WTC11 (cell line): Measurements from ENCODE around the gene MAB21L4.

Experiments used
- ATF1 ChIP-seq: sonication (generic); formaldehyde crosslinking; IDR thresholded peaks from 2 replicates; pipeline ENCODE4 v1.8.1; 2023; ENCODE audit warnings: mild to moderate bottlenecking, moderate library complexity, missing genetic modification reagents
- CTCF ChIP-seq: fragments of 200-600 bp; IDR thresholded peaks from 2 replicates; pipeline ENCODE4 v1.8.0; 2022; ENCODE audit warnings: antibody characterized with exemption
- ESRRA ChIP-seq: sonication (generic); formaldehyde crosslinking; IDR thresholded peaks from 2 replicates; pipeline ENCODE4 v1.8.1; 2022; ENCODE audit warnings: mild to moderate bottlenecking, missing genetic modification reagents, borderline replicate concordance
- JUN ChIP-seq: sonication (generic); formaldehyde crosslinking; IDR thresholded peaks from 2 replicates; pipeline ENCODE4 v1.8.0; 2023; ENCODE audit warnings: mild to moderate bottlenecking, missing genetic modification reagents
- MAX ChIP-seq: sonication (generic); formaldehyde crosslinking; IDR thresholded peaks from 2 replicates; pipeline ENCODE4 v1.8.0; 2022; ENCODE audit warnings: mild to moderate bottlenecking, missing genetic modification reagents
- MYBL2 ChIP-seq: sonication (generic); formaldehyde crosslinking; IDR thresholded peaks from 2 replicates; pipeline ENCODE4 v1.8.1; 2023; ENCODE audit warnings: mild to moderate bottlenecking, moderate library complexity, missing genetic modification reagents
- NFE2L1 ChIP-seq: sonication (generic); formaldehyde crosslinking; IDR thresholded peaks from 2 replicates; pipeline ENCODE4 v1.8.1; 2023; ENCODE audit warnings: missing genetic modification reagents
- NFYB ChIP-seq: sonication (generic); formaldehyde crosslinking; conservative IDR thresholded peaks from 2 replicates; pipeline ENCODE4 v1.8.0; 2022; ENCODE audit warnings: low read depth, missing genetic modification reagents
- PRDM15 ChIP-seq: sonication (generic); formaldehyde crosslinking; IDR thresholded peaks from 2 replicates; pipeline ENCODE4 v1.8.0; 2022; ENCODE audit warnings: missing genetic modification reagents
- TF ChIP-seq, protein P1 (sequence below): sonication (generic); formaldehyde crosslinking; IDR thresholded peaks from 2 replicates; pipeline ENCODE4 v1.8.1; 2023; ENCODE audit warnings: mild to moderate bottlenecking, missing genetic modification reagents, moderate library complexity

GRCh38 chr2:240837621-240838020 is 58.3 kb downstream of the MAB21L4 start:
- no peak for TF ChIP-seq CTCF
- TF ChIP-seq MAX (CRISPR knock-in tag), result no peak
- no peak for TF ChIP-seq NFE2L1
- no peak for TF ChIP-seq MYBL2
- TF ChIP-seq NFYB (CRISPR knock-in tag), result no peak
- TF ChIP-seq ESRRA, result no peak
- no peak for TF ChIP-seq JUN
- no peak for TF ChIP-seq ATF1 (CRISPR knock-in tag)
- no peak for TF ChIP-seq PRDM15
- TF ChIP-seq, protein P1, sequence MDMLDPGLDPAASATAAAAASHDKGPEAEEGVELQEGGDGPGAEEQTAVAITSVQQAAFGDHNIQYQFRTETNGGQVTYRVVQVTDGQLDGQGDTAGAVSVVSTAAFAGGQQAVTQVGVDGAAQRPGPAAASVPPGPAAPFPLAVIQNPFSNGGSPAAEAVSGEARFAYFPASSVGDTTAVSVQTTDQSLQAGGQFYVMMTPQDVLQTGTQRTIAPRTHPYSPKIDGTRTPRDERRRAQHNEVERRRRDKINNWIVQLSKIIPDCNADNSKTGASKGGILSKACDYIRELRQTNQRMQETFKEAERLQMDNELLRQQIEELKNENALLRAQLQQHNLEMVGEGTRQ, result no peak
